HepG2 (cell line): ENCODE measurements around the gene COL9A3. TPM values are rescaled to one million over a fixed set of nuclear protein-coding genes. Genes with fewer than 3 reads are reported as not detected.
A peak's percentile ranks its signal among the peaks of the same experiment; 100 is the strongest.

Experiments used
- CREM ChIP-seq, 2 experiments: sonication (generic) in 1 of 2; formaldehyde crosslinking in 1 of 2; IDR thresholded peaks; 2 replicates each; pipeline versions ENCODE4 v1.4.0 to v1.6.1; 2016 to 2020; ENCODE audit warnings: antibody characterized with exemption in 1 of 2, mild to moderate bottlenecking in 1 of 2, missing genetic modification reagents in 1 of 2
- HDAC6 ChIP-seq: fragments of 200-600 bp; sonication (generic); IDR thresholded peaks from 2 replicates; pipeline ENCODE4 v1.7.0; 2017; ENCODE audit warnings: mild to moderate bottlenecking, antibody characterized with exemption, low read length, low read depth
- HNF4G ChIP-seq, 2 experiments: sonication (generic) in 1 of 2; formaldehyde crosslinking in 1 of 2; IDR thresholded peaks; 2 replicates each; pipeline versions ENCODE4 v1.4.0 to v1.6.1; 2011 to 2020; ENCODE audit warnings: borderline replicate concordance in 2 of 2, low read depth in 2 of 2, mild to moderate bottlenecking in 2 of 2, low read length in 1 of 2, missing genetic modification reagents in 1 of 2, moderate library complexity in 1 of 2
- KAT7 ChIP-seq: IDR thresholded peaks from 2 replicates; pipeline ENCODE4 v1.6.1; 2018; ENCODE audit warnings: borderline replicate concordance, missing compliant biosample characterization
- KMT2B ChIP-seq: IDR thresholded peaks from 2 replicates; pipeline ENCODE4 v1.6.1; 2016; ENCODE audit warnings: missing genetic modification reagents, missing compliant biosample characterization
- MAZ ChIP-seq, 2 experiments: sonication (generic) in 1 of 2; formaldehyde crosslinking in 1 of 2; IDR thresholded peaks; 2 replicates each; pipeline versions ENCODE4 v1.5.0 to v1.6.1; 2012 to 2020; ENCODE audit warnings: low read depth in 2 of 2, mild to moderate bottlenecking in 2 of 2, borderline replicate concordance in 1 of 2, improper control_type of control experiment in 1 of 2, low read length in 1 of 2, missing genetic modification reagents in 1 of 2, moderate library complexity in 1 of 2
- NBN ChIP-seq: fragments of 450-650 bp; conservative IDR thresholded peaks from 2 replicates; pipeline ENCODE4 v1.6.1; 2017
- POLR2AphosphoS5 ChIP-seq: IDR thresholded peaks from 2 replicates; pipeline ENCODE4 v1.6.1; 2012; ENCODE audit warnings: low read depth, low read length
- TARDBP ChIP-seq: sonication (generic); formaldehyde crosslinking; IDR thresholded peaks from 2 replicates; pipeline ENCODE4 v1.8.0; 2022; ENCODE audit warnings: mild to moderate bottlenecking, missing genetic modification reagents
- TBP ChIP-seq: sonication (generic); formaldehyde crosslinking; IDR thresholded peaks from 2 replicates; pipeline ENCODE4 v1.5.0; 2020; ENCODE audit warnings: missing genetic modification reagents
- ZBED4 ChIP-seq: sonication (generic); formaldehyde crosslinking; IDR thresholded peaks from 2 replicates; pipeline ENCODE4 v1.4.0; 2020; ENCODE audit warnings: missing genetic modification reagents, borderline replicate concordance
- ZMAT3 ChIP-seq: sonication (generic); formaldehyde crosslinking; conservative IDR thresholded peaks from 2 replicates; pipeline ENCODE4 v1.7.0; 2021; ENCODE audit warnings: missing genetic modification reagents
- ZNF468 ChIP-seq: sonication (generic); formaldehyde crosslinking; IDR thresholded peaks from 2 replicates; pipeline ENCODE4 v1.8.0; 2022; ENCODE audit warnings: mild to moderate bottlenecking, moderate library complexity, missing genetic modification reagents
- ZNF496 ChIP-seq: sonication (generic); formaldehyde crosslinking; IDR thresholded peaks from 2 replicates; pipeline ENCODE4 v1.8.1; 2023; ENCODE audit warnings: mild to moderate bottlenecking, moderate library complexity, missing genetic modification reagents; ENCODE audit not compliant: insufficient replicate concordance
- ZNF572 ChIP-seq: sonication (generic); formaldehyde crosslinking; IDR thresholded peaks from 2 replicates; pipeline ENCODE4 v1.5.1; 2020; ENCODE audit warnings: mild to moderate bottlenecking, missing genetic modification reagents
- ZNF577 ChIP-seq: sonication (generic); formaldehyde crosslinking; IDR thresholded peaks from 2 replicates; pipeline ENCODE4 v1.4.0; 2020; ENCODE audit warnings: mild to moderate bottlenecking, low read depth, missing genetic modification reagents, borderline replicate concordance
- ZNF737 ChIP-seq: sonication (generic); formaldehyde crosslinking; IDR thresholded peaks from 2 replicates; pipeline ENCODE4 v1.5.0; 2020; ENCODE audit warnings: missing genetic modification reagents, mild to moderate bottlenecking, borderline replicate concordance
- polyA plus RNA-seq, 8 experiments: library from polyadenylated mRNA; depleted of rRNA in 3 of 8; stranded (reverse) in 7 of 8; unstranded in 1 of 8; fragments of >200 nt; fragmentation: Illumina TruSeq in 4 of 8; extraction: Trizol in 4 of 8; gene quantifications; 2 replicates each; pipeline versions ENCODE4 v1.2.1 to v1.2.3, GENCODE V29; 2011 to 2016; ENCODE audit warnings: low read depth in 4 of 8, missing spikeins in 1 of 8, mixed read lengths in 1 of 8; ENCODE audit not compliant: insufficient read depth in 1 of 8
- total RNA-seq, 5 experiments: library from RNA; depleted of rRNA; stranded (reverse); fragments of >200 nt; fragmentation: Illumina TruSeq; extraction: Trizol; gene quantifications; 2 replicates each; pipeline ENCODE4 v1.2.3, GENCODE V29; 2016; ENCODE audit warnings: low read depth in 1 of 5
- TF ChIP-seq, protein P1 (sequence below): sonication (generic); formaldehyde crosslinking; IDR thresholded peaks from 2 replicates; pipeline ENCODE4 v1.5.0; 2020; ENCODE audit warnings: mild to moderate bottlenecking, missing genetic modification reagents
- TF ChIP-seq, protein P2 (sequence below): sonication (generic); formaldehyde crosslinking; IDR thresholded peaks from 2 replicates; pipeline ENCODE4 v1.5.0; 2020; ENCODE audit warnings: missing genetic modification reagents

COL9A3 gene
- total and polyA plus RNA-seq, 2 of the 13 experiments (the other 11 are each of a cell fraction or from before 2014, with no cell fraction given): 155 to 204 TPM

- TF ChIP-seq, protein P1, sequence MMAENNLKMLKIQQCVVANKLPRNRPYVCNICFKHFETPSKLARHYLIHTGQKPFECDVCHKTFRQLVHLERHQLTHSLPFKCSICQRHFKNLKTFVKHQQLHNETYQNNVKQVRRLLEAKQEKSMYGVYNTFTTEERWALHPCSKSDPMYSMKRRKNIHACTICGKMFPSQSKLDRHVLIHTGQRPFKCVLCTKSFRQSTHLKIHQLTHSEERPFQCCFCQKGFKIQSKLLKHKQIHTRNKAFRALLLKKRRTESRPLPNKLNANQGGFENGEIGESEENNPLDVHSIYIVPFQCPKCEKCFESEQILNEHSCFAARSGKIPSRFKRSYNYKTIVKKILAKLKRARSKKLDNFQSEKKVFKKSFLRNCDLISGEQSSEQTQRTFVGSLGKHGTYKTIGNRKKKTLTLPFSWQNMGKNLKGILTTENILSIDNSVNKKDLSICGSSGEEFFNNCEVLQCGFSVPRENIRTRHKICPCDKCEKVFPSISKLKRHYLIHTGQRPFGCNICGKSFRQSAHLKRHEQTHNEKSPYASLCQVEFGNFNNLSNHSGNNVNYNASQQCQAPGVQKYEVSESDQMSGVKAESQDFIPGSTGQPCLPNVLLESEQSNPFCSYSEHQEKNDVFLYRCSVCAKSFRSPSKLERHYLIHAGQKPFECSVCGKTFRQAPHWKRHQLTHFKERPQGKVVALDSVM (CRISPR knock-in tag): peak; percentile 19; the same call in 1 of the 2 replicates
- no peak for TF ChIP-seq MAZ (IDR thresholded peaks at IDR 0.05; ENCODE audit: borderline replicate concordance, low read depth, low read length)
- peak; percentile 86 for TF ChIP-seq MAZ (CRISPR knock-in tag; IDR thresholded peaks at IDR 0.05; ENCODE audit: low read depth)
- TF ChIP-seq ZNF468 (CRISPR knock-in tag): no peak
- TF ChIP-seq, protein P2, sequence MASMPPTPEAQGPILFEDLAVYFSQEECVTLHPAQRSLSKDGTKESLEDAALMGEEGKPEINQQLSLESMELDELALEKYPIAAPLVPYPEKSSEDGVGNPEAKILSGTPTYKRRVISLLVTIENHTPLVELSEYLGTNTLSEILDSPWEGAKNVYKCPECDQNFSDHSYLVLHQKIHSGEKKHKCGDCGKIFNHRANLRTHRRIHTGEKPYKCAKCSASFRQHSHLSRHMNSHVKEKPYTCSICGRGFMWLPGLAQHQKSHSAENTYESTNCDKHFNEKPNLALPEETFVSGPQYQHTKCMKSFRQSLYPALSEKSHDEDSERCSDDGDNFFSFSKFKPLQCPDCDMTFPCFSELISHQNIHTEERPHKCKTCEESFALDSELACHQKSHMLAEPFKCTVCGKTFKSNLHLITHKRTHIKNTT (CRISPR knock-in tag): 0 out of 2 replicates have a peak, but pooled peaks have one; percentile 64
- TF ChIP-seq ZBED4 (CRISPR knock-in tag): peak; percentile 69; the same call in 1 of the 2 replicates
- TF ChIP-seq NBN: no peak
- TF ChIP-seq HNF4G (IDR thresholded peaks at IDR 0.05; ENCODE audit: borderline replicate concordance, low read depth, low read length): no peak; the same call in 1 of the 2 replicates
- TF ChIP-seq HNF4G (CRISPR knock-in tag; IDR thresholded peaks at IDR 0.05; ENCODE audit: borderline replicate concordance, low read depth): peak; percentile 20; the same call in 1 of the 2 replicates
- peak; percentile 96; the same call in 1 of the 2 replicates for TF ChIP-seq ZNF572 (CRISPR knock-in tag)
- TF ChIP-seq TARDBP (CRISPR knock-in tag): peak; percentile 73
- no peak for TF ChIP-seq ZNF496 (CRISPR knock-in tag)
- TF ChIP-seq TBP (CRISPR knock-in tag): no peak
- TF ChIP-seq HDAC6: no peak
- peak; percentile 74; the same call in 1 of the 2 replicates for TF ChIP-seq ZMAT3 (CRISPR knock-in tag)
- peak; percentile 80; the same call in 1 of the 2 replicates for TF ChIP-seq ZNF737 (CRISPR knock-in tag)
- TF ChIP-seq POLR2AphosphoS5: peak; percentile 90
- TF ChIP-seq KMT2B: no peak; the same call in 1 of the 2 replicates
- 0 out of 2 replicates have a peak, but pooled peaks have one; percentile 23 for TF ChIP-seq ZNF577 (CRISPR knock-in tag)
- 0 out of 2 replicates have a peak, but pooled peaks have one; percentile 3 for TF ChIP-seq CREM (IDR thresholded peaks at IDR 0.05)
- no peak for TF ChIP-seq CREM (CRISPR knock-in tag; IDR thresholded peaks at IDR 0.05)
- TF ChIP-seq KAT7 (CRISPR knock-in tag): peak; percentile 71; the same call in 1 of the 2 replicates
Measured at GRCh38 chr20:62795023-62795761, 21.7 kb upstream of the COL9A3 start (continued).
